NOMO-1 treated with DMSO at 0.1 percent for 48 hours (cell line): ENCODE results near the gene DLK1.
A peak's percentile ranks its signal among the peaks of the same experiment; 100 is the strongest.

Source experiments
- DNase-seq: peaks from one replicate; lab custom pipeline; 2025; ENCODE audit not compliant: unreplicated experiment; lab: John Stamatoyannopoulos, UW

Gene DLK1

GRCh38 chr14:100692859-100693558, 33.7 kb upstream of the DLK1 start:
- DNase-seq: peak; percentile 23

- no peak for DNase-seq
These were observed 32.7 kb upstream of the DLK1 start for GRCh38 chr14:100693877-100694578.

GRCh38 chr14:100694579-100695422, 31.9 kb upstream of the DLK1 start:
- no peak for DNase-seq

DNA sequence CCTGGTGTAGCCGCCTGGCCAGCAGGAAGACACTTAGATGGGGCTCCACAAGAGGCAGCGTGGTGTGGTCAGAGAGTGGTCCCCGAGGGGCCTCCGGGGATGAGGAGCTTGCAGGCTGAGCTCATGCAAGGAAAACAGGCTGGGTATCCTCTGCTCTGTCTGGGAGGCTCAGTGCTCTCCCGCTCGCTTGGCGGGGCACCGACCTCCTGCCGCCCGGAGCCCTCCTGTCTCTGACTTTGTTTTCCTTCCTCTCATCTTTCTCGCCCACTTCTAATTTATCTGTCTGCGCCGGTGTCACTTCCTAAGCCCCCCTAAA, 31.3 kb upstream of the DLK1 start:
- no peak for DNase-seq

DNA sequence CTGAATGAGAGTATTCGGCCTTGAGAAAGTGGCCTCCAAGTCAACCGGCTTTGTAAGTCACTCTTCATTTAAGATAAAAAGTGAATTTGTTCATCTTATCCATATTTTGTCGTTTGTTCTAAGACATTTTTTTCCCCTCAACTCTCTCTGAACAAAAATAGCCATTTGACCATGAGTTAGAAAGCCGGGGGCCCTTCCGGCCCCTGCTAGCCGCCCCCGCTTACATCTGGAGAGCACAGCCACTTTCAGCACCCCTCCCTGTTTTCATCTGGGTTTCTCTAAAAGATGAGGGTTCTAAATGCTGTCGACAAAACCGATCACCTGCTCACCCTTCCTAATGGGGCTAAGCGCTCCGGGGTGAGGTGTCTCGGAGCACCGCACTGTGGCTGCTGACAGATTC, 30.7 kb upstream of the DLK1 start:
- DNase-seq: no peak

GRCh38 chr14:100696590-100696989, 30.1 kb upstream of the DLK1 start:
- no peak for DNase-seq

DNA sequence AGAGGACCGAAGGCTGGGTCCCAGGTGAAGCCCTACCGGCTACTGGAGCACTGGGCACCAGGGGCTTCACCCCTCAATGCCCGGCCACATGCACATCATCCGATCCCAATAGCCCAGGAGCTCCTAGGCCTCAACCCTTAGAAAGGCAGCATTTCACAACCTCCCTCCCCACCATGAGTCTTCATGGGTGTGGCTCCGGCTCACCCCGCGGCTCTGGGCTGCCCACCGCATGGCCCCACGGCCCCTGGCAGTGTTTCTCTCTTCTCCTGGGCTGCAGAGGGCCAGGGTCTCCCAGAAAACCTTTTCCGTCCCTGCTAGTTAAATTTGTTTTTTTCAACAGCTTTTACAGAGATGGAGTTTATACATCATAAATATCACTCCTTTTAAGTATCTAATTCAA, 28.6 kb upstream of the DLK1 start:
- DNase-seq: peak; percentile 25

DNA sequence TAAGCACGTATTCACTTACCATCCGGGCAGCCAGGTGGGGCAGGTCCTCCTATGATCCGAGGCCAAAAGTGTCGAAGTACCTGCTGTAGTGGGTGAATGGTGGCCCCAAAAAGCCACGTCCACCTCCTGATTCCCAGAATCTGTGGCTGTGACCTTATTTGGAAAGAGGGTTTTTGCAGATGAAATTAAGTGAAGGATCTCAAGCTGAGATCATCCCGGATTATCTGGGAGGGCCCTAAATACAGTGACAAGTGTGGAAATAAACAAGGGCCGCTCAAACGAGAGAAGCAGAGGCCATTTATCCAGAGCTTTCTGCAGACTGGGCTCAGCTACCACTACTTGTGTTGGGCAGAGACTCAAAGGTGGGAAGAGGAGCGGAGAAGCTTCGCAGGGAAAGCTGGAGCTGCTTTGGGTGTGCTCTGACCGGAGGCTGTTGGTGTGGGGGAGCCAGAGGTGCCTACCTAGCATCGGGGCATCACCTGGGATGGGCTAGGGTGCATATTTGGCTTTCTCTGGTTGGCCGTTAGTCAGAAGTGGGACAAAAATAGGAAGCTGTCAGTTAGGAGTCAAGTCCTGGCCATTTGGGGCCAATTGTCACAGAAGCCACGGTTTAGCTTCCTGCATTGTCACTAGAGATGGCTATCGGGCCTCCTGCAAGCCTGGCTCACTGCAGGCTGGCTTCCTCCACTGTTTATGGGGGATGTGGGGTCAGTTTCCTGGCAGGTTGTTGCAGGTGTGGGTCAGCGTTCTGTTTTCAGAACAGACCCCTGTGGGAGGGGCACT, 27.8 kb upstream of the DLK1 start:
- DNase-seq: peak; percentile 7

GRCh38 chr14:100701314-100701713, 25.4 kb upstream of the DLK1 start:
- DNase-seq: no peak

- no peak for DNase-seq
These were observed 24.1 kb upstream of the DLK1 start for GRCh38 chr14:100702590-100702989.

GRCh38 chr14:100703386-100704220, 23.1 kb upstream of the DLK1 start:
- no peak for DNase-seq

GRCh38 chr14:100706200-100706599, 20.5 kb upstream of the DLK1 start:
- DNase-seq: no peak

DNA sequence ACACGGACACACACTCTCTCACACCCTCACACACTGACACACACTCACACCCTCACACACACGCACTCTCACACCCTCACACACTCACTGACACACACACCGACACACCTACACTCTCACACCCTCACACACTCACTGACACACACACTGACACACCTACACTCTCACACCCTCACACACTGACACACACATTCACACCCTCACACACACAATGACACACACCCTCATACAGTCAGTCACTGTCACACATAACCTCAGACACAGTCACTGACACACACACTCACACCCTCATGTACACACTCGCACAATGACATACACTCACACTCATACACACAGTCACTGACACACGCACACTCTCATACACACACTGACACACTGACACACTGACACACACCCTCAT, 19.8 kb upstream of the DLK1 start:
- DNase-seq: no peak

DNA sequence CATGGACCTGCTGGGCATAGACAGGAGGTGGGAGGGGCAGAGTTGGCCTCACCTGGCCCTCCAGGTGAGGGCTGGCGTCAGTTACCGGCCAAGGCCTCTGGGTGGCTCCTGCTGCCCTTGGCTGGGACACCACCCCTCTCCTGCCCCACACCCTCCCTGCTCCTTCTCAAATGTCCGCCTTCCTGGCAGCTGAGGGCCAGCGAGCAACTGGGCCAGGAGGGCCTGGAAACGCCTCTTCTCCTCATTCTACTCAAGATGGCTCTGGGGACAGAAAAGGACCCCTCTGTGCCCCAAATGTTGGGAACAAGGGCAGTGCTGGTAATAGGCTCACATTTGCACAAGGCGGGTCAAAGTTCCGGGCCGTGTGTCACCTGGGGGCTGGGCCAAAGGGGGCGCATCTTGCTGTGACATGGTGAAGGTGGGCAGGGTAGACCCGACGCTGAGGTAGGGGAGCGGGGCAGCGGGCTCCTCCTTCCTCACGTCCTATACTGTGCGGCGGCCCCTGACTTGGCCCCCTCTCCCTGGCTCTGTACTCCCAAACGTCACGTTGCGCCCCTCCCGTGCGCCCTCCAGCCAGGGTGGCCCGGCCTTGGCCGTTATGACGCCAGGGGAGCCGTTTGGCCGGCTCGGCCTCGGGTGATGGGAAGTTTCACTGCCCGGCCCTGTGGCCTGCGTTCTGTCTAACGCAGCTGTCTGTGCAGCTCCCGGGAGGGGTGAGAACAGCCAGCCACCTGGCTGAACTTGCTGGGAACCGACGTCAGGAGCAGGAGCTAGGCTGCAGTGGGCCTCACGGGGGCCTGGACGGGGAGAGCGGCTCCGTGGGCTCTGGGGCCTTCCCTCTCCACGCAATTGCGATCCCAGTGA, 18.0 kb upstream of the DLK1 start:
- no peak for DNase-seq

- DNase-seq: peak; percentile 4
These were observed 17.1 kb upstream of the DLK1 start for GRCh38 chr14:100709289-100710284.

DNA sequence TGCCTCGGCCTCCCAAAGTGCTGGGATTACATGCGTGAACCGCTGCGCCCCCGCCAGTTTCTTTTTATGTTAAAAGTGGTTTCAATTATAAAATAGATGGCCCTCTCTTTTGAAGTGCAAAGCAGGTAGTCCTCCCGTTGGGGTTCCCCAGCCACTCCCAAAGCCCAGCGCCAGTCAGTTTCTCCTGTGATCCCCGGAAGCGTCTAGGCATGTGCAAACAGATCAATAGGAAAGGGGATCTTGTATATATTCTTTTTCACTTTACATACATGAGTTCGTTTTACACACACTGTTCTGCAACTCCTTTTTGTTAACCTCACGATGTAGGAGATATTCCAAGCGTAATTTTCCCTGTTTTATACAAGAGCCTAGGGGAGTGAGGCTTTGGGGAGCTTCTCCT, 16.3 kb upstream of the DLK1 start:
- DNase-seq: no peak

GRCh38 chr14:100710826-100711462, 15.7 kb upstream of the DLK1 start:
- no peak for DNase-seq

DNA sequence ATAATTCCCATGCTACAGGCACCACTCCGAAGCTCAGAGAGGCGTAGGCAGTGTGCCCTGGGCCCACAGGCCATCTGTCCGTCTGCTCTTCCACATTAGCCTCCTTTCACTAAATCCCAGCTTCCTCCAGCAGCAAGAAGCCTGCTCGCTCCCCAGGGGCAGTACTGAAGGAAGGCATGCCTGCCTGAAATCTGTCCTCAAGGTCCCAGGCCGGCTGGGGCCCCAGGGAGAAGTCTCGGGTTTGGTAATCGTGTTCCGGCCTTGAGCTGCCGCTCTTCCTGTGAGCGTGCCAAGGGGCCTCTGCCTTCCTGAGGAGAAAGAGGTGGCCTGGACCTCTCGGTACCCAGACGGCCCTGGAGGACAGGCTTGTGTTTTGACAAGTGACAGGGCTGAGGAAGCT, 15.2 kb upstream of the DLK1 start:
- DNase-seq: peak; percentile 58
